ENCODE results near the gene NFIA. TPM values are rescaled to one million over a fixed set of nuclear protein-coding genes. Genes with fewer than 3 reads are reported as not detected.

The NFIA gene
- total RNA-seq, 1 donor from 2014 or later, result 163 TPM

DNA sequence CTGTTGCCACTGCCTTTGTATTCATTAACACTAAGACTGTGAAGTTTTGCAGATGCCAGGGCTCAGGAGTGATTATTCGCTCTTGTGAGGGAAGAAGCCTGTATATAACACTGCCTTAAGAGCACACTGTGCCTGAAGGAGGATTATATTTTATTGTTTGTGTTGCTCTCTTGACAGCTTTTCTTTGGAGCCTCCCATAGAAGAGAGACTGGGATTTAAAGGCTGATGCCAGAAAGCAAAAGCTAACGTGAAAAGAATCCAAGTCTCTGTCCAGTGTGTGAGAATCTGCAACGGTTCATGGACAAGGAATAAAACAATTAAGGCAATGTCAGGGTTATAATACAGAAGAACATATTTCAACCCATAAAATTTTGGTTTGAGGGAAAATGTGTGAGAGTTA lies 316.8 kb downstream of the NFIA start:
- Mint-ChIP-seq H3K27me3 (ENCODE audit: low read depth) (no peaks in the 10 kb centered on the region), H3K9me3 (no peaks in the 10 kb centered on the region), H3K4me1 (peaks cover 73% of the 10 kb centered on the region), H3K4me3 (no peak overlapping the region), H3K27ac (peak overlapping the region; percentile 82), H3K36me3 (peaks cover 8% of the 10 kb centered on the region)
- TF ChIP-seq, protein P1, sequence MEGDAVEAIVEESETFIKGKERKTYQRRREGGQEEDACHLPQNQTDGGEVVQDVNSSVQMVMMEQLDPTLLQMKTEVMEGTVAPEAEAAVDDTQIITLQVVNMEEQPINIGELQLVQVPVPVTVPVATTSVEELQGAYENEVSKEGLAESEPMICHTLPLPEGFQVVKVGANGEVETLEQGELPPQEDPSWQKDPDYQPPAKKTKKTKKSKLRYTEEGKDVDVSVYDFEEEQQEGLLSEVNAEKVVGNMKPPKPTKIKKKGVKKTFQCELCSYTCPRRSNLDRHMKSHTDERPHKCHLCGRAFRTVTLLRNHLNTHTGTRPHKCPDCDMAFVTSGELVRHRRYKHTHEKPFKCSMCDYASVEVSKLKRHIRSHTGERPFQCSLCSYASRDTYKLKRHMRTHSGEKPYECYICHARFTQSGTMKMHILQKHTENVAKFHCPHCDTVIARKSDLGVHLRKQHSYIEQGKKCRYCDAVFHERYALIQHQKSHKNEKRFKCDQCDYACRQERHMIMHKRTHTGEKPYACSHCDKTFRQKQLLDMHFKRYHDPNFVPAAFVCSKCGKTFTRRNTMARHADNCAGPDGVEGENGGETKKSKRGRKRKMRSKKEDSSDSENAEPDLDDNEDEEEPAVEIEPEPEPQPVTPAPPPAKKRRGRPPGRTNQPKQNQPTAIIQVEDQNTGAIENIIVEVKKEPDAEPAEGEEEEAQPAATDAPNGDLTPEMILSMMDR (IDR thresholded peaks at IDR 0.05; ENCODE audit: unreplicated experiment), result no peak
- no peak for DNase-seq (ENCODE audit: low spot score in 2 of 2, unreplicated experiment in 2 of 2)

DNA sequence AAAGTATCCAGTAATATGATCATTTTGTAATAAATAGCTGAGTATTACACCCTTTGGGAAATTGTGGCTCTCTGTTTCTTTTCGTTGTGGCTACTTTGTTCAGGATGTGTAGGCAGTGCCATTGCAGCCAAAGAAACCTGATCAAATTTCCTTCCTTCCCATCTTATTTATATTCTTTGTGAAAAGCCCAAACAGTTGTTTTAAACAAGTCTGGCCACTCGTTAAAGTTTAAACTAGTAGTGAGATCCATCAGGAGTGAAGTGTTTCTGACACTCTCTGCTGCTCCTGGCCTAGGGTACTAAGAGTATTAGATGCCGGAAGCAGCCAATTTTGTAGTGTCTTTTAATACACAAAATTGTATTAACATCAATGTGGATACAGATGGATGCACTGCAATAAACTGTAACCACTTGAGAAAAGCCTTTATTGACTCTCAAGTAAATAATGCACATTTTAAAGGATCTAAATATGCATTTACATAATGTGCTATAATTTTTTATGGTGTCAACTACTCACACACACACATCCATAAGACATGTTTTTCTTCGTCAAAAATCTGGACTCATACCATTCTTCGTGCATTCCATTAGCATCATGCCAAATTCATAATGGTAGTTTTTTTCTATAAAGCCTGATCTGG lies 317.9 kb downstream of the NFIA start:
- TF ChIP-seq, protein P1 (IDR thresholded peaks at IDR 0.05; ENCODE audit: unreplicated experiment), result no peak
- Mint-ChIP-seq H3K4me1 (peaks cover 79% of the 10 kb centered on the region), H3K9me3 (no peaks in the 10 kb centered on the region), H3K27ac (peak overlapping the region; percentile 82), H3K27me3 (ENCODE audit: low read depth) (no peaks in the 10 kb centered on the region), H3K4me3 (no peak overlapping the region), H3K36me3 (peaks cover 6% of the 10 kb centered on the region)
- no peak for DNase-seq (ENCODE audit: low spot score in 2 of 2, unreplicated experiment in 2 of 2)

DNA sequence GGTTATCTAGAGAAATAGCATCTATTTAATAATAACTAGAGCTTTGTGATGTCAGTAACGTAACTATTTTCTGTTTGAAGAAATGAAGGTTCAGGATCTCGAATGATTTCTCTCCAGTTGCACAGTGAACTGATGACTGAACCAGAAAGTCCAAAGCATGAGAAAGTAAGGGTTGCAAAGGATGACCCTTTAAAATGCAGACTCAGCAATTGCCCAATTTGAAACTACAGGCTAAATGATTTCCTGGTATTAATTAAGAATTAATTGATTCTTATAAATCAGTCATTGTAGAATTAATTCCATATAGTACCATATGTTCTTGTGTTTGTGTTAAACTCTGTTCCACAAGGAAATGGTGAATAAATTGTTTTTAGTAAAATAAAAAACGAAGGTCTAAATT lies 318.6 kb downstream of the NFIA start:
- Mint-ChIP-seq H3K9me3 (no peaks in the 10 kb centered on the region), H3K27ac (peak overlapping the region; percentile 82), H3K27me3 (ENCODE audit: low read depth) (no peaks in the 10 kb centered on the region), H3K36me3 (peaks cover 3% of the 10 kb centered on the region), H3K4me1 (peaks cover 76% of the 10 kb centered on the region), H3K4me3 (no peak overlapping the region)
- no peak for DNase-seq (ENCODE audit: low spot score in 2 of 2, unreplicated experiment in 2 of 2)
- TF ChIP-seq, protein P1 (IDR thresholded peaks at IDR 0.05; ENCODE audit: unreplicated experiment), result no peak

DNA sequence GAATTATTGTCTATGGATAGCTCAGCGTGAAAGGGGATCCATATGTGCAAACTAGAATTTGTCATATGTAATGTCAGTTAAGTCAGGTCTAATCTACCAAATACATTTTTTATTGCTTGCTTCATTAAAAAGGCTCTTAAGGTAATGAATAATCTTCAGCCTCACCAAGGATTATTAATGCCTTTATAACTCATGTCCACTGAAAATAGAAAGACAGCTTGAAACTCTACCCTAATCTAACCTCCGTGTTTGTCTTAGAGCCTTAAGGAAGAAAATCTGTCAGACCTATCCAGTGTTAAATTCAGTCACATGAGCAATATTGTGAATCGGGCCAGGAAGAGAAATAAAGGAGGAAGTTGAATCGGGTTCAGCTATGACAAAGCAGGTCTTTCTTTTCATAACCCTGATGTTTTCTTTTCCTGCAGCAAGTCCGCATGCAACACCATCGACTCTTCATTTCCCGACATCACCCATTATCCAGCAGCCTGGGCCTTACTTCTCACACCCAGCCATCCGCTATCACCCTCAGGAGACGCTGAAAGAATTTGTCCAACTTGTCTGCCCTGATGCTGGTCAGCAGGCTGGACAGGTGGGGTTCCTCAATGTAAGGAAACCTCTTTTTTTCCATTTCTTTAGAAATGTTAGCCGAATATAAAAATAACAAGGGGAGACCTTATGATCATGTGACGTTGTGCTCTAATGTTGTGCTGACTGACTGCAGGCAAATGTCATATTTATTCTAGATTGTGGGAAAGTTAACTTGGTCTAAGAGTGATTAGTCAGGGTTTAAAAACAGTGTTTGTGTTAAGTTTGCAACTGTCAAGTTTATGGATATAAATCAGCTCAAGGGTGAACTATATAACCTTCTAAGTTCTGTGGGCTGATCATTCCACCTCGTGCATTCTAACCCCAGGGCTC lies 321.6 kb downstream of the NFIA start:
- DNase-seq (ENCODE audit: low spot score in 2 of 2, unreplicated experiment in 2 of 2), result no peak
- Mint-ChIP-seq H3K4me1 (peaks cover 65% of the 10 kb centered on the region), H3K4me3 (no peak overlapping the region), H3K36me3 (peaks cover 28% of the 10 kb centered on the region), H3K27ac (peak overlapping the region; percentile 88), H3K27me3 (ENCODE audit: low read depth) (no peaks in the 10 kb centered on the region), H3K9me3 (no peaks in the 10 kb centered on the region)
- TF ChIP-seq, protein P1 (IDR thresholded peaks at IDR 0.05; ENCODE audit: unreplicated experiment), result no peak

DNA sequence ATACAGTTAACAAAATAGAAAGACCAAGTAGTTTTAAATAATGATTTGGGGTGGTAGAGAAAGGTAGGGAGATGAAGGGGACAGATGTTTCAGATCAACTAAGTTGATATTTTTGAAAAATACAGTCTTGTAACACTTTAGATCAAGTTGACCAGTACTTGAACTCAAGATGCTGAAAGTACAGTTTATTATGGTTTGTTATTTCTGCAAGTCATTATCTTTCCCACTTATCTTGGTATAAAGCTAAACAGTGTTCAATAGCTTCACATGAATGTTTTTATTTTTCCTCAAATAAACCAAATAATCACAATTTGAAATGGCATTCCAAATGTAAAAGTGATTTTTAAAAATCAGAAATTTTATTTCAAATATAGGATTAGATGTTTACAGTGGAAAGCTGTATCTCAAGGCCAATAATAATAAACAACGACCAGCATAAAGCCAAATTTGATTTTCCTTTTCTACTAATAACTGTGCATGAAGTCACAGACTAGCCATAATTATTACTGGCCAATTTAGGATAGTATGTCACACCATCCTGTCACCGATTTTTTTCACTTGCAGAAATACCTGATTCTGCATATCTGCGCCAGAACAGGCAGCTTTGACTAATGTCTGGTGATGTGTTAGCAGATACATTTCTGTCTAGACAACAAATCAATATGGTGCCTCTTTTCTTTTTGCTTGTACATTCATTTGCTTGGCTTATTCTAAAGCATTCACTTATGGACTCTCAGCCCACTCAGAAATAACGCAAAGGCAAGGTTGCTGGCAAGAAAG lies 322.4 kb downstream of the NFIA start:
- TF ChIP-seq, protein P1 (IDR thresholded peaks at IDR 0.05; ENCODE audit: unreplicated experiment), result no peak
- H3K9me3 Mint-ChIP-seq, result no peaks in the 10 kb centered on the region
- H3K36me3 Mint-ChIP-seq, result peaks cover 35% of the 10 kb centered on the region
- no peak overlapping the region for H3K4me3 Mint-ChIP-seq
- no peak for DNase-seq (ENCODE audit: low spot score in 2 of 2, unreplicated experiment in 2 of 2)
- peak overlapping the region; percentile 88 for H3K27ac Mint-ChIP-seq
- peaks cover 56% of the 10 kb centered on the region for H3K4me1 Mint-ChIP-seq
- H3K27me3 Mint-ChIP-seq (ENCODE audit: low read depth), result no peaks in the 10 kb centered on the region
